CD4-positive, alpha-beta memory T cell (primary cell): Measurements from ENCODE around the gene HEATR5A. TPM values are rescaled to one million over a fixed set of nuclear protein-coding genes. Genes with fewer than 3 reads are reported as not detected.

ENCODE experiments used
- CTCF ChIA-PET: fragments of 350-600 bp; sonication (Branson Sonifier 250); formaldehyde crosslinking; loops from one replicate; lab custom pipeline; 2021; ENCODE audit warnings: inconsistent platforms; ENCODE audit not compliant: partially characterized antibody; lab: Charles Lee
- POLR2A ChIA-PET: fragments of 350-600 bp; sonication (Branson Sonifier 250); formaldehyde crosslinking; loops from one replicate; lab custom pipeline; 2021; ENCODE audit not compliant: partially characterized antibody; lab: Charles Lee
- DNase-seq, 5 donors: peaks; one replicate each; pipeline versions ENCODE4 v3.0.0 to v3.0.0-alpha.2; 2020 to 2022; ENCODE audit warnings: mixed read lengths in 1 of 5
- H3K27ac ChIP-seq: one replicate; pipeline ENCODE4 v1.7.0; 2013; ENCODE audit warnings: low read depth, low read length
- H3K27me3 ChIP-seq: 2 replicates; pipeline ENCODE4 v1.7.0; 2013; ENCODE audit warnings: mild to moderate bottlenecking, low read length, moderate library complexity; ENCODE audit not compliant: insufficient read depth
- H3K36me3 ChIP-seq: 2 replicates; pipeline ENCODE4 v1.7.0; 2013; ENCODE audit warnings: mild to moderate bottlenecking, low read length, moderate library complexity; ENCODE audit not compliant: insufficient read depth
- H3K4me1 ChIP-seq: 2 replicates; pipeline ENCODE4 v1.7.0; 2013; ENCODE audit warnings: mild to moderate bottlenecking, low read length, moderate library complexity; ENCODE audit not compliant: insufficient read depth
- H3K4me3 ChIP-seq, 2 donors: one replicate each; pipeline ENCODE4 v1.7.0; 2013; ENCODE audit warnings: low read length in 2 of 2, mild to moderate bottlenecking in 1 of 2
- H3K9me3 ChIP-seq, 2 donors: one replicate each; pipeline ENCODE4 v1.7.0; 2013; ENCODE audit warnings: low read length in 2 of 2, control low read depth in 1 of 2; ENCODE audit not compliant: control insufficient read depth in 1 of 2
- H3K27ac Mint-ChIP-seq, 7 donors: one replicate each; pipeline ENCODE4 v1.8.0; 2020 to 2021; ENCODE audit warnings: mixed read lengths in 7 of 7, mild to moderate bottlenecking in 6 of 7, inconsistent platforms in 3 of 7, moderate library complexity in 3 of 7
- H3K27me3 Mint-ChIP-seq, 2 donors: one replicate each; pipeline ENCODE4 v1.8.0; 2020 to 2021; ENCODE audit warnings: mixed read lengths in 2 of 2
- H3K36me3 Mint-ChIP-seq, 2 donors: one replicate each; pipeline ENCODE4 v1.8.0; 2020 to 2021; ENCODE audit warnings: mixed read lengths in 2 of 2, inconsistent platforms in 1 of 2, mild to moderate bottlenecking in 1 of 2
- H3K4me1 Mint-ChIP-seq, 4 donors: one replicate each; pipeline ENCODE4 v1.8.0; 2020 to 2021; ENCODE audit warnings: mixed read lengths in 4 of 4, mild to moderate bottlenecking in 1 of 4
- H3K4me3 Mint-ChIP-seq, 8 donors: one replicate each; pipeline ENCODE4 v1.8.0; 2020 to 2021; ENCODE audit warnings: mixed read lengths in 8 of 8, mild to moderate bottlenecking in 7 of 8, moderate library complexity in 6 of 8, inconsistent platforms in 3 of 8
- H3K9me3 Mint-ChIP-seq, 8 donors: one replicate each; pipeline ENCODE4 v1.8.0; 2020 to 2021; ENCODE audit warnings: mixed read lengths in 8 of 8, mild to moderate bottlenecking in 5 of 8, inconsistent platforms in 3 of 8, moderate library complexity in 1 of 8
- intact Hi-C: fragments of 100-400 bp; cut with micrococcal nuclease; formaldehyde crosslinking; loops from one replicate; pipeline ENCODE4 v1.15.1; 2023
- polyA plus RNA-seq, 2 donors: library from polyadenylated mRNA; unstranded; fragments of 300-500 nt; fragmentation: Illumina TruSeq; gene quantifications; one replicate each; pipeline ENCODE4 v1.2.3, GENCODE V29; 2021
- total RNA-seq, 2 experiments: library from RNA; stranded (reverse); gene quantifications; one replicate each; pipeline ENCODE4 v1.2.3, GENCODE V29; 2021

Gene HEATR5A
- total and polyA plus RNA-seq, 4 experiments from 2014 or later, result 5.4 to 16.4 (median 12.1) TPM

- Mint-ChIP-seq H3K27ac (peak within 1 kb of the TSS; percentile 86 to 98 (median 97)), H3K4me3 (peak within 1 kb of the TSS; percentile 96 to 99 (median 97)), H3K4me1 (peaks cover 13 to 34% (median 26%) of the 10 kb centered on the region in 4 donors), H3K36me3 (peaks cover 4 to 11% of the 10 kb centered on the region in 2 donors), H3K9me3 (peaks cover 0 to 2% (median 0%) of the 10 kb centered on the region in 8 donors), H3K27me3 (peaks cover 0 to 3% of the 10 kb centered on the region in 2 donors)
- peak; percentile 87 to 88 (median 88) for DNase-seq
- intact Hi-C loops, result loop anchor here (1.0 to 5.0 kb wide), 6 partner anchors 37 to 795 kb away; partner anchors contain the start of genes HEATR5A, HECTD1, NUBPL and RNU6-8
- H3K9me3 ChIP-seq, result no peaks in the 10 kb centered on the region
- peak within 1 kb of the TSS; percentile 53 to 69 for H3K4me3 ChIP-seq
- H3K36me3 ChIP-seq, result peaks cover 2% of the 10 kb centered on the region
- peak within 1 kb of the TSS; percentile 89 for H3K27ac ChIP-seq
- POLR2A ChIA-PET, result interaction anchor here (0.8 to 3.4 kb wide), 11 partner anchors 8 to 898 kb away, joined by 3 to 50 read pairs (median 3); partner anchors contain the start of genes G2E3, HEATR5A and HECTD1
- peaks cover 13% of the 10 kb centered on the region for H3K4me1 ChIP-seq
- CTCF ChIA-PET, result interaction anchor here (0.6 to 2.8 kb wide), 7 partner anchors 9 to 798 kb away, joined by 3 to 16 read pairs (median 4); partner anchors contain the start of gene HEATR5A
- no peaks in the 10 kb centered on the region for H3K27me3 ChIP-seq
Observed at GRCh38 chr14:31456841-31457664, 36.7 kb upstream of the HEATR5A start, which contains the start of gene DTD2. DTD2 (minus strand) TSS chr14:31457506; CDS start chr14:31457393, 113 bp downstream.

- H3K27ac ChIP-seq, result no peak overlapping the region
- H3K4me1 ChIP-seq, result no peaks in the 10 kb centered on the region
- Mint-ChIP-seq H3K36me3 (peaks cover 31 to 38% of the 10 kb centered on the region in 2 donors), H3K4me1 (peaks cover 3 to 4% (median 4%) of the 10 kb centered on the region in 4 donors), H3K4me3 (no peak overlapping the region), H3K9me3 (no peaks in the 10 kb centered on the region), H3K27ac (no peak overlapping the region), H3K27me3 (no peaks in the 10 kb centered on the region)
- POLR2A ChIA-PET, result interaction anchor here (2.0 kb wide), 1 partner anchor 242 kb away, joined by 7 read pairs; the partner anchor contains the start of gene HECTD1
- H3K4me3 ChIP-seq, result no peak overlapping the region
- H3K9me3 ChIP-seq, result no peaks in the 10 kb centered on the region
- CTCF ChIA-PET, result interaction anchor here (1.0 to 1.5 kb wide), 6 partner anchors 15 to 626 kb away, joined by 3 to 9 read pairs (median 4); partner anchors contain the start of gene HEATR5A
- peak in 3 of 5 donors; percentile 5 to 13 (median 12) for DNase-seq
- H3K27me3 ChIP-seq, result no peaks in the 10 kb centered on the region
- intact Hi-C loops, result no loop called here
- H3K36me3 ChIP-seq, result peaks cover 7% of the 10 kb centered on the region
Observed at GRCh38 chr14:31449971-31450610, 29.7 kb upstream of the HEATR5A start.

- Histone ChIP-seq H3K4me3 (no peak overlapping the region), H3K36me3 (peaks cover 7% of the 10 kb centered on the region), H3K27ac (no peak overlapping the region), H3K9me3 (no peaks in the 10 kb centered on the region), H3K27me3 (no peaks in the 10 kb centered on the region), H3K4me1 (no peaks in the 10 kb centered on the region)
- ChIA-PET CTCF (interaction anchor here (0.9 to 1.5 kb wide), 7 partner anchors 14 to 627 kb away, joined by 3 to 9 read pairs (median 4); partner anchors contain the start of gene HEATR5A), POLR2A (interaction anchor here (0.9 to 2.0 kb wide), 2 partner anchors 9 to 241 kb away, joined by 4 to 7 read pairs; partner anchors contain the start of genes DTD2 and HECTD1)
- H3K4me3 Mint-ChIP-seq, result no peak overlapping the region
- no peak overlapping the region for H3K27ac Mint-ChIP-seq
- H3K36me3 Mint-ChIP-seq, result peaks cover 33 to 40% of the 10 kb centered on the region in 2 donors
- H3K9me3 Mint-ChIP-seq, result peaks cover 0 to under 1% (median 0%) of the 10 kb centered on the region in 8 donors
- peaks cover 0 to 3% (median 0%) of the 10 kb centered on the region in 4 donors for H3K4me1 Mint-ChIP-seq
- intact Hi-C loops, result no loop called here
- DNase-seq, result no peak
- no peaks in the 10 kb centered on the region for H3K27me3 Mint-ChIP-seq
Observed at GRCh38 chr14:31449136-31449535, 28.8 kb upstream of the HEATR5A start.

GRCh38 chr14:31445703-31446102 lies 25.4 kb upstream of the HEATR5A start:
- Histone ChIP-seq H3K36me3 (no peaks in the 10 kb centered on the region), H3K27me3 (no peaks in the 10 kb centered on the region), H3K9me3 (no peaks in the 10 kb centered on the region), H3K4me3 (no peak overlapping the region), H3K4me1 (no peaks in the 10 kb centered on the region), H3K27ac (no peak overlapping the region)
- DNase-seq, result no peak
- Mint-ChIP-seq H3K27ac (no peak overlapping the region), H3K27me3 (no peaks in the 10 kb centered on the region), H3K4me3 (no peak overlapping the region), H3K36me3 (peaks cover 23 to 27% of the 10 kb centered on the region in 2 donors), H3K9me3 (peaks cover 0 to 3% (median 0%) of the 10 kb centered on the region in 8 donors), H3K4me1 (no peaks in the 10 kb centered on the region)
- ChIA-PET CTCF (no interaction called here), POLR2A (no interaction called here)
- intact Hi-C loops, result no loop called here

- H3K27ac ChIP-seq, result no peak overlapping the region
- Mint-ChIP-seq H3K4me1 (no peaks in the 10 kb centered on the region), H3K27me3 (no peaks in the 10 kb centered on the region), H3K27ac (no peak overlapping the region), H3K36me3 (peaks cover 11 to 23% of the 10 kb centered on the region in 2 donors), H3K4me3 (no peak overlapping the region), H3K9me3 (peaks cover 0 to 3% (median 0%) of the 10 kb centered on the region in 8 donors)
- no peak for DNase-seq
- intact Hi-C loops, result no loop called here
- no peaks in the 10 kb centered on the region for H3K36me3 ChIP-seq
- no peaks in the 10 kb centered on the region for H3K9me3 ChIP-seq
- ChIA-PET CTCF (no interaction called here), POLR2A (no interaction called here)
- H3K4me3 ChIP-seq, result no peak overlapping the region
- no peaks in the 10 kb centered on the region for H3K27me3 ChIP-seq
- H3K4me1 ChIP-seq, result no peaks in the 10 kb centered on the region
Observed at GRCh38 chr14:31442284-31442683, 21.9 kb upstream of the HEATR5A start.

- no peak overlapping the region for H3K27ac Mint-ChIP-seq
- peaks cover 0 to 3% (median 0%) of the 10 kb centered on the region in 8 donors for H3K9me3 Mint-ChIP-seq
- no peaks in the 10 kb centered on the region for H3K27me3 ChIP-seq
- H3K27me3 Mint-ChIP-seq, result no peaks in the 10 kb centered on the region
- peaks cover 9 to 23% of the 10 kb centered on the region in 2 donors for H3K36me3 Mint-ChIP-seq
- H3K4me3 ChIP-seq, result no peak overlapping the region
- no peaks in the 10 kb centered on the region for H3K4me1 Mint-ChIP-seq
- no peak overlapping the region for H3K27ac ChIP-seq
- ChIA-PET POLR2A (no interaction called here), CTCF (interaction anchor here (0.6 kb wide), 1 partner anchor 11 kb away, joined by 3 read pairs; no protein-coding TSS in a partner anchor)
- H3K4me1 ChIP-seq, result no peaks in the 10 kb centered on the region
- H3K9me3 ChIP-seq, result no peaks in the 10 kb centered on the region
- no peak overlapping the region for H3K4me3 Mint-ChIP-seq
- no peak for DNase-seq
- intact Hi-C loops, result no loop called here
- no peaks in the 10 kb centered on the region for H3K36me3 ChIP-seq
Observed at GRCh38 chr14:31441273-31442111, 21.1 kb upstream of the HEATR5A start.
